GM20000 (cell line): Measurements from ENCODE around the gene R3HCC1L.
"Not testable (repeated sequence)": the region's sequence is repeated elsewhere in the genome, so short reads cannot be mapped to it uniquely, and the experiment has no call there.

Experiments
- DNase-seq: peaks from one replicate; pipeline ENCODE4 v3.0.0; 2012; ENCODE audit warnings: low spot score
- CTCF ChIP-seq: IDR thresholded peaks from 2 replicates; pipeline ENCODE4 v1.5.1; 2012; ENCODE audit warnings: mild to moderate bottlenecking, control low read depth; ENCODE audit errors: extremely low read depth, missing control alignments

R3HCC1L gene

GRCh38 chr10:98186681-98187080, 52.2 kb downstream of the R3HCC1L start:
- no peak for DNase-seq
- TF ChIP-seq CTCF: no peak

GRCh38 chr10:98190773-98191172, 56.3 kb downstream of the R3HCC1L start:
- not testable (repeated sequence) for DNase-seq

DNA sequence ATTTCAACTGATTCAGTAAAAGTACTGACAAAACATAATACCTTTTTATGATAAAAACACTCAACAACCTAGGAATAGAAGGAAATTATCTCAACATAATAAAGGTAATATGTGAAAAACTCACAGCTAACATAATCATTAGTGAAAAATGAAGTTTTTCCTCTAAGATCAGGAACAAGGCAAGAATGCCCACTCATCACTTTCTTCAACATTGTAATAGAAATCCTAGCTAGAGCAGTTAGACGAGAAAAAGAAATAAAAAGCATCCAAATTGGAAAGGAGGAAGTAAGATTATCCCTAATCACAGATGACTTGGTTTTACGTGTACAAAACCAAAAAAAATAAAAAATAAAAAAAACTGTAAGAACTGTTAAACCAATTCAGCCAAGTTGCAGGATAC, 58.6 kb downstream of the R3HCC1L start:
- TF ChIP-seq CTCF: no peak
- no peak for DNase-seq

DNA sequence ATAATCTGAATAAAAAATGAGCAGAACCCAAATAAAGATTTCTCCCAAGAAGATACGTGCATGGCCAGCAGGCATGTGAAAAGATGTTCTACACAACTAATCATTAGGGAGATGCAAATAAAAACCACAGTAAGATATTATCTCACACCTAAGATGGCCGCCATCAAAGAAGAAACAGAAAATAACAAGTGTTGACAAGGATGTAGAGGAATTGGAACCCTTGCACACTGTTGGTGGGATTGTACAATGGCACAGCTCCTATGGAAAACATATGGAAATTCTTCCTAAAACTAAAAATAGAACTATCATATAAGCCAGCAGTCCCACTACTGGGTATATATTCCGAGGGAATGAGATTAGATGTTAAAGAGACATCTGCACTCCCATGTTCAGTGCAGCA, 60.2 kb downstream of the R3HCC1L start:
- DNase-seq: no peak
- no peak for TF ChIP-seq CTCF

- no peak for TF ChIP-seq CTCF
- peak; percentile 7 for DNase-seq
These were observed 60.7 kb downstream of the R3HCC1L start for GRCh38 chr10:98195120-98195519.

DNA sequence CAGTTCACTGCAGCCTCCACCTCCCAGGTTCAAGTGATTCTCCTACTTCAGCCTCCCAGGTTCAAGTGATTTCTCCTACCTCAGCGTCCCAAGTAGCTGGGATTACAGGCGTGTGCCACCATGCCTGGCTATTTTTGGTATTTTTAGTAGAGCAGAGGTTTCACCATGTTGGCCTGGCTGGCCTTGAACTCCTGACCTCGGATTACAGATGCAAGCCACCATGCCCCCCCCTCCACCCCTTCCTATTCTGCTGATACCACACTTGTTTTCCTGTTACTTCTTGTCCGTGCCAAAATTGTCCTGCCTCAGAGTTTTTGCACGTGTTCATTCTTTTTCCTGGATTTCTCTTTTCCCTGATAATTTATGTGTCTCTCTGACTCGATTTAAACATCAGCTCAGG, 62.5 kb downstream of the R3HCC1L start:
- TF ChIP-seq CTCF: no peak
- no peak for DNase-seq

DNA sequence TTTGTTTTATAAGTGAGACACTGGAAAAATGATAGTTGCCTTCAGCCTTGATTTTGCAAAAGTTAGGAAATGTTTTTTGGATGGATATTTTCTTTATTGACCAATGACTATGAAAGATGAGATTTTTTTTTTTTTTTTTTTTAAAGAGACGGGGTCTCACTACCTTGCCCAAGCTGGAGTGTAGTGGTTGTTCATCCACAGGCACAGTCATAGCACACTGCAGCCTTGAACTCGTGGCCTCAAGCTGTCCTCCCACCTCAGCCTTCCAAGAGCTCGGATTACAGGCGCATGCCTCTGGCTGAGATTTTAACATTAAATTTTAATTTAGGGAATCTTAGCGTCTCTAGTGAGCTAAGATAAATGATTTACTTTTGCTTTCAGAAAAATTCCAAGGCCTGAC, 67.3 kb downstream of the R3HCC1L start:
- DNase-seq: no peak
- no peak for TF ChIP-seq CTCF

GRCh38 chr10:98202378-98202777, 67.9 kb downstream of the R3HCC1L start:
- TF ChIP-seq CTCF: no peak
- no peak for DNase-seq
